MM.1S (cell line): ENCODE measurements around the gene ZBTB46.

Experiments
- CTCF ChIP-seq: fragments of 300-600 bp; sonication (generic); IDR thresholded peaks from 2 replicates; pipeline ENCODE4 v1.5.1; 2016; ENCODE audit warnings: antibody characterized with exemption, low read length, mixed read lengths
- EZH2 ChIP-seq: fragments of 300-600 bp; sonication (generic); optimal IDR thresholded peaks from 2 replicates; pipeline ENCODE3; 2017; ENCODE audit warnings: low read depth, mild to moderate bottlenecking, antibody characterized with exemption, low read length, mixed read lengths
- EZH2phosphoT487 ChIP-seq: fragments of 300-600 bp; sonication (generic); IDR thresholded peaks from 2 replicates; pipeline ENCODE4 v1.6.1; 2018; ENCODE audit warnings: antibody characterized with exemption, low read length

GRCh38 chr20:63843778-63844177 lies 12.7 kb upstream of the ZBTB46 start:
- TF ChIP-seq CTCF (no peak), EZH2 (no peak), EZH2phosphoT487 (no peak)
